MM.1S (cell line): ENCODE measurements around the gene FARS2.

Experiments used
- EZH2 ChIP-seq: fragments of 300-600 bp; sonication (generic); optimal IDR thresholded peaks from 2 replicates; pipeline ENCODE3; 2017; ENCODE audit warnings: low read depth, mild to moderate bottlenecking, antibody characterized with exemption, low read length, mixed read lengths
- EZH2phosphoT487 ChIP-seq: fragments of 300-600 bp; sonication (generic); IDR thresholded peaks from 2 replicates; pipeline ENCODE4 v1.6.1; 2018; ENCODE audit warnings: antibody characterized with exemption, low read length
- TF ChIP-seq, protein P1 (sequence below): fragments of 300-600 bp; sonication (generic); IDR thresholded peaks from 2 replicates; pipeline ENCODE4 v1.5.1; 2016; ENCODE audit warnings: antibody characterized with exemption, low read length, mixed read lengths

DNA sequence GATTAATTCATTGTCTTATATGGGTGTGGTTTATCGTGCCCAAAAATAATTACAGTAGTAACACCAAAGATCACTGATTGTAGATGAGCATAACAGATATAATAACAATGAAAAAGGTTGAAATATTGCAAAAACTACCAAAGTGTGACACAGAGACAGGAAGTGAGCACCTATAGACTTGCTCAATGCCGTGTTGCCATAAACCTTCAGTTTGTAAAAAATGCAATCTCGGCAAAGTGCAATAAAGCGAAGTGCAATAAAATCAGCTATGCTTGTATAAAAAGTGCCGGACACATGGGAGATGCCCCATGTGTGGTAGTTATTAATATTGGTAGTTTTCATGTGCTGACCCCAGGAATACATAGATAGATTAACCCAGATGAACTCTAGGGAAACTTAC, 552.8 kb downstream of the FARS2 start:
- TF ChIP-seq, protein P1, sequence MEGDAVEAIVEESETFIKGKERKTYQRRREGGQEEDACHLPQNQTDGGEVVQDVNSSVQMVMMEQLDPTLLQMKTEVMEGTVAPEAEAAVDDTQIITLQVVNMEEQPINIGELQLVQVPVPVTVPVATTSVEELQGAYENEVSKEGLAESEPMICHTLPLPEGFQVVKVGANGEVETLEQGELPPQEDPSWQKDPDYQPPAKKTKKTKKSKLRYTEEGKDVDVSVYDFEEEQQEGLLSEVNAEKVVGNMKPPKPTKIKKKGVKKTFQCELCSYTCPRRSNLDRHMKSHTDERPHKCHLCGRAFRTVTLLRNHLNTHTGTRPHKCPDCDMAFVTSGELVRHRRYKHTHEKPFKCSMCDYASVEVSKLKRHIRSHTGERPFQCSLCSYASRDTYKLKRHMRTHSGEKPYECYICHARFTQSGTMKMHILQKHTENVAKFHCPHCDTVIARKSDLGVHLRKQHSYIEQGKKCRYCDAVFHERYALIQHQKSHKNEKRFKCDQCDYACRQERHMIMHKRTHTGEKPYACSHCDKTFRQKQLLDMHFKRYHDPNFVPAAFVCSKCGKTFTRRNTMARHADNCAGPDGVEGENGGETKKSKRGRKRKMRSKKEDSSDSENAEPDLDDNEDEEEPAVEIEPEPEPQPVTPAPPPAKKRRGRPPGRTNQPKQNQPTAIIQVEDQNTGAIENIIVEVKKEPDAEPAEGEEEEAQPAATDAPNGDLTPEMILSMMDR, result no peak
- TF ChIP-seq EZH2 (no peak), EZH2phosphoT487 (no peak)
